Activated CD8-positive, alpha-beta T cell treated with anti-CD3 and anti-CD28 coated beads for 36 hours (primary cell): ENCODE measurements around the gene PAPOLB. TPM values are rescaled to one million over a fixed set of nuclear protein-coding genes. Genes with fewer than 3 reads are reported as not detected.

ENCODE experiments used
- ATAC-seq: fragments of 200-7000 bp; cut with Tn5 transposase; one replicate; pipeline ENCODE4 v1.10.0; 2021; ENCODE audit warnings: mild to moderate bottlenecking, moderate library complexity
- CTCF ChIA-PET: fragments of 350-600 bp; sonication (Branson Sonifier 250); formaldehyde crosslinking; loops from one replicate; lab custom pipeline; 2021; ENCODE audit warnings: antibody characterized with exemption; lab: Charles Lee
- POLR2A ChIA-PET: fragments of 350-600 bp; sonication (Branson Sonifier 250); formaldehyde crosslinking; loops from one replicate; lab custom pipeline; 2021; ENCODE audit warnings: antibody characterized with exemption; lab: Charles Lee
- DNase-seq: peaks from one replicate; pipeline ENCODE4 v3.0.0-alpha.2; 2020
- H3K27ac Mint-ChIP-seq: one replicate; pipeline ENCODE4 v1.8.0; 2021; ENCODE audit warnings: mild to moderate bottlenecking, mixed read lengths
- H3K27me3 Mint-ChIP-seq: one replicate; pipeline ENCODE4 v1.8.0; 2021; ENCODE audit warnings: mixed read lengths
- H3K36me3 Mint-ChIP-seq: one replicate; pipeline ENCODE4 v1.8.0; 2021; ENCODE audit warnings: low read depth, mixed read lengths
- H3K4me1 Mint-ChIP-seq: one replicate; pipeline ENCODE4 v1.8.0; 2021; ENCODE audit warnings: low read depth, mixed read lengths
- H3K4me3 Mint-ChIP-seq: one replicate; pipeline ENCODE4 v1.8.0; 2021; ENCODE audit warnings: mild to moderate bottlenecking, moderate library complexity, mixed read lengths
- H3K9me3 Mint-ChIP-seq: one replicate; pipeline ENCODE4 v1.8.0; 2021; ENCODE audit warnings: mixed read lengths
- CTCF ChIP-seq: fragments of 200-600 bp; IDR thresholded peaks from one replicate; pipeline ENCODE4 v1.8.0; 2022; ENCODE audit warnings: antibody characterized with exemption, mild to moderate bottlenecking
- intact Hi-C: fragments of 100-400 bp; cut with micrococcal nuclease; formaldehyde crosslinking; loops from one replicate; pipeline ENCODE4 v1.10.0; 2022
- total RNA-seq, 2 experiments: library from RNA; stranded (reverse); gene quantifications; one replicate each; pipeline ENCODE4 v1.2.3, GENCODE V29; 2021

Gene PAPOLB
- total RNA-seq, 2 experiments from 2014 or later: not detected

GRCh38 chr7:4888161-4888560 lies 26.3 kb upstream of the PAPOLB start:
- no peaks in the 10 kb centered on the region for H3K9me3 Mint-ChIP-seq
- H3K36me3 Mint-ChIP-seq: no peaks in the 10 kb centered on the region
- no peak overlapping the region for H3K27ac Mint-ChIP-seq
- H3K4me3 Mint-ChIP-seq: no peak overlapping the region
- intact Hi-C loops: loop anchor here (10.0 kb wide), 2 partner anchors 93 to 273 kb away; no protein-coding TSS in a partner anchor
- no peak for TF ChIP-seq CTCF
- ChIA-PET POLR2A (no interaction called here), CTCF (no interaction called here)
- ATAC-seq (no peak), DNase-seq (no peak)
- peaks cover 2% of the 10 kb centered on the region for H3K27me3 Mint-ChIP-seq
- H3K4me1 Mint-ChIP-seq: no peaks in the 10 kb centered on the region

- peaks cover 14% of the 10 kb centered on the region for H3K27me3 Mint-ChIP-seq
- H3K9me3 Mint-ChIP-seq: no peaks in the 10 kb centered on the region
- peaks cover 7% of the 10 kb centered on the region for H3K4me1 Mint-ChIP-seq
- H3K36me3 Mint-ChIP-seq: no peaks in the 10 kb centered on the region
- ChIA-PET POLR2A (no interaction called here), CTCF (no interaction called here)
- no peak for ATAC-seq
- DNase-seq: no peak
- no peak overlapping the region for H3K27ac Mint-ChIP-seq
- intact Hi-C loops: loop anchor here (10.0 kb wide), 2 partner anchors 92 to 272 kb away; no protein-coding TSS in a partner anchor
- H3K4me3 Mint-ChIP-seq: no peak overlapping the region
- no peak for TF ChIP-seq CTCF
Measured at GRCh38 chr7:4886671-4887070, 24.8 kb upstream of the PAPOLB start.

- ATAC-seq (no peak), DNase-seq (no peak)
- Mint-ChIP-seq H3K4me3 (no peak overlapping the region), H3K36me3 (no peaks in the 10 kb centered on the region), H3K9me3 (no peaks in the 10 kb centered on the region), H3K27ac (no peak overlapping the region), H3K4me1 (peaks cover 7% of the 10 kb centered on the region), H3K27me3 (peaks cover 17% of the 10 kb centered on the region)
- CTCF ChIA-PET: interaction anchor here (2.9 to 3.7 kb wide), 3 partner anchors 37 to 93 kb away, joined by 18 to 43 read pairs (median 18); no protein-coding TSS in a partner anchor
- POLR2A ChIA-PET: no interaction called here
- intact Hi-C loops: loop anchor here (10.0 kb wide), 2 partner anchors 91 to 271 kb away; no protein-coding TSS in a partner anchor
- TF ChIP-seq CTCF: no peak
Measured at GRCh38 chr7:4885317-4885807, 23.5 kb upstream of the PAPOLB start.

- H3K4me3 Mint-ChIP-seq: no peak overlapping the region
- H3K9me3 Mint-ChIP-seq: no peaks in the 10 kb centered on the region
- CTCF ChIA-PET: interaction anchor here (0.8 to 3.7 kb wide), 25 partner anchors 12 to 201 kb away, joined by 3 to 43 read pairs (median 5); no protein-coding TSS in a partner anchor
- peaks cover 17% of the 10 kb centered on the region for H3K27me3 Mint-ChIP-seq
- POLR2A ChIA-PET: interaction anchor here (0.6 kb wide), 1 partner anchor 357 kb away, joined by 4 read pairs; no protein-coding TSS in a partner anchor
- ATAC-seq: no peak
- peaks cover 7% of the 10 kb centered on the region for H3K4me1 Mint-ChIP-seq
- intact Hi-C loops: loop anchor here (10.0 kb wide), 2 partner anchors 89 to 269 kb away; no protein-coding TSS in a partner anchor
- TF ChIP-seq CTCF: no peak
- DNase-seq: no peak
- H3K36me3 Mint-ChIP-seq: no peaks in the 10 kb centered on the region
- H3K27ac Mint-ChIP-seq: no peak overlapping the region
Measured at GRCh38 chr7:4884164-4884563, 22.3 kb upstream of the PAPOLB start.
